Measurements from ENCODE around the gene FAM72D.
"Not testable (repeated sequence)": the region's sequence is repeated elsewhere in the genome, so short reads cannot be mapped to it uniquely, and the experiment has no call there.

- not testable (repeated sequence) for TF ChIP-seq POLR2A (IDR thresholded peaks at IDR 0.05; ENCODE audit: low read length); GATA1 (IDR thresholded peaks at IDR 0.05; ENCODE audit: low read depth, low read length)
These were observed 6.0 kb downstream of the FAM72D start for GRCh38 chr1:145101725-145102124.
